ENCODE data around the gene ELL2. TPM values are rescaled to one million over a fixed set of nuclear protein-coding genes. Genes with fewer than 3 reads are reported as not detected.

The ELL2 gene
- total RNA-seq, 3 donors from 2014 or later (not counting 1 experiment from before 2014, with no cell fraction given), result 52.8 to 78.2 (median 69.4) TPM

DNA sequence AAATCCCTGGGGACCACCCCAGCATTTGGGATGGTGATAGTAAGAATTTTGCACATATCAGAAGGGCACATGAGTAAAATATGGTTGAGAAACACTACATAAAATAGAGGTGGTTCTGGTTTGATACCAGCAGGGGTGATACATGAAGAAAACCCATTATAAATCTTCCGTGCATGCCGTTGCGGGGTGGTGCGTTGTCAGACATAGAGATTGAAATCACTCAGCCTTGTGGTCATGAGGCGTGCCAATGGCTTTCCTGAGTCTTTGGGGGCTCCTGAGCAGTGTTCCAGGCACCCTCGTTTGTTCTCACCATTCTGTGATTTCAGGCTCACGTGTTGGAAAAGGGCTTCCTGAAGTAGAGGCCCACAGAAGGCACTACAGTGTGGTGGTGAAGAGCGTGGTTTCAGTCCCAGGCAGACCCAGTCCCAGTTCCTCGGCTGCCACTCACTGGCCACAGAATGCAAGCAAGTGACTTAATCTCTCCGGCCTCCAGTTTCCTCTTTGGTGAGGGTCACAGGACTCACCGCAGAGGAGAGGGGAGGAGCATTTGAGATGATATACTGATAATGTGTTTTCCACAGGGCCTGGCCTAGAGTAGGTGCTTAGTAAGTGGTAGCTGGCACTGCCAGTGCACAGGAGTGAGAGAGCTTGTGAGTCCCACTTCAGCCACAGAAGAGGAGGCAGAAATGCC is 118.7 kb downstream of the ELL2 start:
- Mint-ChIP-seq H3K27ac (peak overlapping the region; percentile 79 to 86), H3K4me1 (peaks cover 19 to 21% of the 10 kb centered on the region in 2 donors), H3K27me3 (ENCODE audit: low read depth in 2 of 2) (no peaks in the 10 kb centered on the region), H3K4me3 (peak overlapping the region; percentile 57), H3K36me3 (no peaks in the 10 kb centered on the region), H3K9me3 (no peaks in the 10 kb centered on the region)
- Histone ChIP-seq H3K9me3 (ENCODE audit: control insufficient read depth, insufficient read depth, low read length) (no peaks in the 10 kb centered on the region), H3K4me3 (ENCODE audit: low read length) (no peak overlapping the region), H3K27me3 (ENCODE audit: control insufficient read depth, insufficient read depth, low read length) (no peaks in the 10 kb centered on the region), H3K36me3 (ENCODE audit: control insufficient read depth, insufficient read depth, low read length) (no peaks in the 10 kb centered on the region), H3K4me1 (ENCODE audit: control insufficient read depth, insufficient read depth, low read length) (peaks cover 22% of the 10 kb centered on the region), H3K27ac (ENCODE audit: low read length) (peak overlapping the region; percentile 40)
- TF ChIP-seq, protein P1, sequence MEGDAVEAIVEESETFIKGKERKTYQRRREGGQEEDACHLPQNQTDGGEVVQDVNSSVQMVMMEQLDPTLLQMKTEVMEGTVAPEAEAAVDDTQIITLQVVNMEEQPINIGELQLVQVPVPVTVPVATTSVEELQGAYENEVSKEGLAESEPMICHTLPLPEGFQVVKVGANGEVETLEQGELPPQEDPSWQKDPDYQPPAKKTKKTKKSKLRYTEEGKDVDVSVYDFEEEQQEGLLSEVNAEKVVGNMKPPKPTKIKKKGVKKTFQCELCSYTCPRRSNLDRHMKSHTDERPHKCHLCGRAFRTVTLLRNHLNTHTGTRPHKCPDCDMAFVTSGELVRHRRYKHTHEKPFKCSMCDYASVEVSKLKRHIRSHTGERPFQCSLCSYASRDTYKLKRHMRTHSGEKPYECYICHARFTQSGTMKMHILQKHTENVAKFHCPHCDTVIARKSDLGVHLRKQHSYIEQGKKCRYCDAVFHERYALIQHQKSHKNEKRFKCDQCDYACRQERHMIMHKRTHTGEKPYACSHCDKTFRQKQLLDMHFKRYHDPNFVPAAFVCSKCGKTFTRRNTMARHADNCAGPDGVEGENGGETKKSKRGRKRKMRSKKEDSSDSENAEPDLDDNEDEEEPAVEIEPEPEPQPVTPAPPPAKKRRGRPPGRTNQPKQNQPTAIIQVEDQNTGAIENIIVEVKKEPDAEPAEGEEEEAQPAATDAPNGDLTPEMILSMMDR (IDR thresholded peaks at IDR 0.05), result no peak
- DNase-seq (peak; percentile 42 to 75), ATAC-seq (peak; percentile 76 to 85 (median 82))
- intact Hi-C loops (cut with micrococcal nuclease), result loop anchor here (1.0 kb wide), 1 partner anchor 62 kb away; no protein-coding TSS in a partner anchor
- WGBS (ENCODE audit: insufficient coverage), result 7% methylated on average over 11 of the region's 11 CpGs

DNA sequence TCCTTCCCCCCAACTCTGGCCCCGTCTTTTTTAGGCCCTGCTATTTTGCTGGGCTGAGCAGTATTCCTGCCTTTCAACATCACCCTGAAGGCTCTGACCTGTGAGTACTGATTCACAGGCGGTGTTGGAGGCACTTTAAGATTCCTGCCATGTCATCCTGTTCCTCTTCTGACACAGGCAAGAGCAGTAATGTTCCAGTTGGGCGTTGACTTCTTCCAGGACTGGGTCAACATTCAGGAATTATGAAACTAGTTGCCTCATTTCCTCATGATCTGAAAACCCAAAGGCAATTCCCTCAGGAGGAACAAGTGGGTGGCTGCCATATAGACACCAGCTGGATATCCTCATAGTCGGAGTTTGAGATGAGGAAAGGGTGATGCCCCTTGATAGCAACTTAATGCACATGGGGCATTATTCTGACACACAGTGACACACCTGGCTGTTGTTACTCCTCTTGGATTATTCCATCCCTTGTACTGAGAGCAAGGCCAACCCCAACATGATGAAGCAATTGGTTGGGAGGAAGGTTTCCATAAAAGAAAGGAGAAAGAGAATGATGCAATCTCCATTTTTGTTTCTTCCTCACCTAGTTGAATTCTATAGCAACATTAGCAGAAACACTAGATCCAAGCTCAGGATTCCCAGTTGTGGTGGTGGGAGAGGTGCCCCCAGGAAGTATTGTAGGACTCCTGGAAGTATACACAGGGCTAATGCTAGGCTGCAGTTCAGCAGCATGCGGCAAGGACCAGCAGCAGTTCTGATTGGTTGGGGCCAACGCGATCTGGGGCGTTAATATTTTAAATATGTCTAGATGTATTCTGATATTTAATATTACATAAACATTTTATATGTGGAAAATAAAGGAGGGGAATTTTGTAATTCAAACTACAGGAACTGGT is 119.5 kb downstream of the ELL2 start:
- Mint-ChIP-seq H3K9me3 (no peaks in the 10 kb centered on the region), H3K4me3 (no peak overlapping the region), H3K27ac (peak overlapping the region; percentile 79 to 86), H3K4me1 (peaks cover 19 to 21% of the 10 kb centered on the region in 2 donors), H3K36me3 (no peaks in the 10 kb centered on the region), H3K27me3 (ENCODE audit: low read depth in 2 of 2) (no peaks in the 10 kb centered on the region)
- H3K4me1 ChIP-seq (ENCODE audit: control insufficient read depth, insufficient read depth, low read length), result peaks cover 22% of the 10 kb centered on the region
- H3K36me3 ChIP-seq (ENCODE audit: control insufficient read depth, insufficient read depth, low read length), result no peaks in the 10 kb centered on the region
- TF ChIP-seq, protein P1 (IDR thresholded peaks at IDR 0.05), result no peak
- no peak overlapping the region for H3K4me3 ChIP-seq (ENCODE audit: low read length)
- DNase-seq, result no peak
- H3K9me3 ChIP-seq (ENCODE audit: control insufficient read depth, insufficient read depth, low read length), result no peaks in the 10 kb centered on the region
- intact Hi-C loops (cut with micrococcal nuclease), result no loop called here
- no peaks in the 10 kb centered on the region for H3K27me3 ChIP-seq (ENCODE audit: control insufficient read depth, insufficient read depth, low read length)
- ATAC-seq, result no peak
- H3K27ac ChIP-seq (ENCODE audit: low read length), result no peak overlapping the region
- WGBS (ENCODE audit: insufficient coverage), result 93% methylated on average over 5 of the region's 8 CpGs

DNA sequence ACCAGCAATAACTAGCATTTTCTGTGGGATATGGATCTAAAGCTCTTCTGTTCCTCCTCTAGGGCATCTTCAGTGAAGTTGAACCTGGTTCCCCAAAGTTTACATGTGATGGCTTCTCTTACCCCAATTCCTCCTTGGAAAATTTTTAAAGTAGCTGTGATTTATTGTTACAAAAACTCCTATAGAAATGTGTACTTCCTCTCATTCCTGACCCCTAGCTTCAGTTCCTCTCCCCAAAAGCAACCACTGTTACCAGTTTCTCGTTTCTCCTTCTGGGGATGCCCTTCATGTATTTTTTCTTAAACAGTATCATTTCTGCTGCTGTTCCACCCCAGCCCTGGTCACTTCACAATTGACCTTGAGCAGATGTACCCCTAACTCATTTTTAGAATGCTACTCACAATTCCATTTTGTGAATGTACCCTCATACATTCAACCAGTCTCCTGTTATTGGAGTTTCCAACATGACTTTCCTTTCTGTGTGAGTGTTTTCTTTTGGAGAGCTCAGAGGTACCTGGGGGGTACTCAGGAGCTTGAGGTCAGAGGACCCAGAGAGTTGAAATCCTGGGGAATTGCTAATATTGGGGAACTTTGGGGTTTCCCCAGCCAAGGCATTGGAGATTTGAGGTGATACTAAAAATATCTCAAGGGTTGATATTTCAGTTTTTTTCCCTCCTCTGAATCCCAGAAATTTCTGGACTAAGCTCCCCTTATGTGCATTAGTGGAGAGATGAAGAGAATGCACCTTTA is 120.5 kb downstream of the ELL2 start:
- Mint-ChIP-seq H3K36me3 (no peaks in the 10 kb centered on the region), H3K4me3 (no peak overlapping the region), H3K27me3 (ENCODE audit: low read depth in 2 of 2) (no peaks in the 10 kb centered on the region), H3K27ac (no peak overlapping the region), H3K9me3 (no peaks in the 10 kb centered on the region), H3K4me1 (peaks cover 23 to 30% of the 10 kb centered on the region in 2 donors)
- H3K27me3 ChIP-seq (ENCODE audit: control insufficient read depth, insufficient read depth, low read length), result no peaks in the 10 kb centered on the region
- H3K4me3 ChIP-seq (ENCODE audit: low read length), result no peak overlapping the region
- ATAC-seq (no peak), DNase-seq (no peak)
- peaks cover 22% of the 10 kb centered on the region for H3K4me1 ChIP-seq (ENCODE audit: control insufficient read depth, insufficient read depth, low read length)
- intact Hi-C loops (cut with micrococcal nuclease), result no loop called here
- TF ChIP-seq, protein P1 (IDR thresholded peaks at IDR 0.05), result no peak
- H3K27ac ChIP-seq (ENCODE audit: low read length), result no peak overlapping the region
- 67% methylated on average over 1 of the region's 1 CpG for WGBS (ENCODE audit: insufficient coverage)
- H3K36me3 ChIP-seq (ENCODE audit: control insufficient read depth, insufficient read depth, low read length), result no peaks in the 10 kb centered on the region
- H3K9me3 ChIP-seq (ENCODE audit: control insufficient read depth, insufficient read depth, low read length), result no peaks in the 10 kb centered on the region

All from natural killer cell (primary cell).